Transverse colon (tissue), 4 donors: ENCODE measurements around the gene ZFHX2.

Source experiments
- POLR2A ChIP-seq: fragments of 450-650 bp; IDR thresholded peaks from one replicate; pipeline ENCODE4 v1.6.1; 2016; ENCODE audit warnings: antibody characterized with exemption, mild to moderate bottlenecking, moderate library complexity
- POLR2AphosphoS5 ChIP-seq, 3 donors: sonication (generic); formaldehyde crosslinking; IDR thresholded peaks; one replicate each; pipeline ENCODE4 v1.6.1; 2016; ENCODE audit warnings: antibody characterized with exemption in 3 of 3
- TF ChIP-seq, protein P1 (sequence below), 5 experiments: fragments of 200-600 bp in 3 of 5; fragments of 450-650 bp in 2 of 5; sonication (generic) in 3 of 5; IDR thresholded peaks; 1 replicate in 2 of 5; 2 replicates in 3 of 5; pipeline ENCODE4 v1.5.1; 2016 to 2017; ENCODE audit warnings: antibody characterized with exemption in 5 of 5, inconsistent platforms in 3 of 5, mild to moderate bottlenecking in 2 of 5, moderate library complexity in 1 of 5

DNA sequence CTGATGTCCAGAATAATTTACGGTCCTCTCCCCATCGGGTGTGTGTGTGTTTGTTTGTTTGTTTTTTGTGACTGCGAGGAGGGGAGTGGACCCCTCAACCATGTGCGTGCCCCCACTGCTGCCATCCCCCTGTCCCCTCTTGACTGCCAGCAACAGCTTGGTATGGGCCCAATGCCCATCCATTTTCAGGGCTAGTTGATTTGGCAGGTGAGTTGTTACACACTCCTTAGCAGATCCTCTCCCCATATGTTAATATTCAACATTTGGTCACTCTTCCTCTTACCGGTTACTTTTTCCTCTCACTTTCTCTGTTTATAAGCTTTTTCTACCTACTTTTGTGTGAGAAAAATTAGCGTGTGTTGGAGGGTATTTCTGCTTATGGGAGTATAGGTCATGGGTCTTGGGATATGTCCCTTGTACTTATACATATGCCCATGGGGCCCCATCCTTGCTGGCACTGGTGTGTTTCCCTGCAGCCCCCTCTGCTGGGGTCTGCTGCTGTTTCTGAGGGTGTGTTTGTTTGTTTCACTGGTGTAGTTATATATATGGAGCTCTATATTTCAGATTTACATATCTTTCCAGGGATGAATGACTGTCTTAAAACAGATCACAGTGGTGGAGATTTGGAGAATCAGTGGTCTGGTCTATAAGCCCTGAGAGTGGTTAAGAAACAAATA lies 33.8 kb downstream of the ZFHX2 start:
- TF ChIP-seq, protein P1, sequence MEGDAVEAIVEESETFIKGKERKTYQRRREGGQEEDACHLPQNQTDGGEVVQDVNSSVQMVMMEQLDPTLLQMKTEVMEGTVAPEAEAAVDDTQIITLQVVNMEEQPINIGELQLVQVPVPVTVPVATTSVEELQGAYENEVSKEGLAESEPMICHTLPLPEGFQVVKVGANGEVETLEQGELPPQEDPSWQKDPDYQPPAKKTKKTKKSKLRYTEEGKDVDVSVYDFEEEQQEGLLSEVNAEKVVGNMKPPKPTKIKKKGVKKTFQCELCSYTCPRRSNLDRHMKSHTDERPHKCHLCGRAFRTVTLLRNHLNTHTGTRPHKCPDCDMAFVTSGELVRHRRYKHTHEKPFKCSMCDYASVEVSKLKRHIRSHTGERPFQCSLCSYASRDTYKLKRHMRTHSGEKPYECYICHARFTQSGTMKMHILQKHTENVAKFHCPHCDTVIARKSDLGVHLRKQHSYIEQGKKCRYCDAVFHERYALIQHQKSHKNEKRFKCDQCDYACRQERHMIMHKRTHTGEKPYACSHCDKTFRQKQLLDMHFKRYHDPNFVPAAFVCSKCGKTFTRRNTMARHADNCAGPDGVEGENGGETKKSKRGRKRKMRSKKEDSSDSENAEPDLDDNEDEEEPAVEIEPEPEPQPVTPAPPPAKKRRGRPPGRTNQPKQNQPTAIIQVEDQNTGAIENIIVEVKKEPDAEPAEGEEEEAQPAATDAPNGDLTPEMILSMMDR (IDR thresholded peaks at IDR 0.05), result no peak
- TF ChIP-seq POLR2A (no peak), POLR2AphosphoS5 (IDR thresholded peaks at IDR 0.05) (no peak)
